ENCODE results near the gene C7orf57.

The C7orf57 gene

DNA sequence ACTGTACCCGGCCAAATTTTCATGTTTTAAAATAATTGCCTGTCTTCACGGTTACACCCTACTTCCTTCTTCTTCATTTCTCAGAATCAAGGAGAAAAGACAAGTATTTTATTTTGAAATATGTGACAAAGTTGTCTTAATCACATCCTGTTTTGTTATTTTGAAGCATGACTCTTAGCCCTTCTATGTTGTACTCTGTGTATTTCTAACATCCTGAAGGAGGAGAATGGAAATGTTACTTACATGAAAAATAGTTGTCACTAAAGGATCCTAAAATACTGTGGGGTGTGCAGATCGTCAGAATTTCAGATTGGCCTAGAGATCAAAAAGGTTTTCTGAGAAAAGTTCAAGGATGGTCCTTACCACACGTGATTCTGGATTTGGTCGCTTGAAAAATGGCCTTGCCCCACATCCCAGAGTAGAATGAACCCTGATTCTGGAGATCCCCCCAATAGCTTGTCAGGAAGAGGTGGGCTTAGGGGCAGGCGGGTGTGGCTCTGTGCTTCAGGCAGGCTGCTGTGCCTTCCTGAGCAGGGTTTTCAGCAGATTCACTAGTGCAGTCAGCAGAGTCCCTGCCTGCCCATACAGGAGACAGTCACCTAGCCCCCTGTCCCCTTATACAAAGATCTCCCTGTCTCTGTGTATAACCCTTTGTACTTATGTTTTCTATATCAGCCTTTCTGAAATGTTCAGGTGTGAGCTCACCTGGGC, 62.3 kb downstream of the C7orf57 start:
- DNase-seq (ENCODE audit: extremely low read depth, low read depth), result no peak
- TF ChIP-seq, protein P1, sequence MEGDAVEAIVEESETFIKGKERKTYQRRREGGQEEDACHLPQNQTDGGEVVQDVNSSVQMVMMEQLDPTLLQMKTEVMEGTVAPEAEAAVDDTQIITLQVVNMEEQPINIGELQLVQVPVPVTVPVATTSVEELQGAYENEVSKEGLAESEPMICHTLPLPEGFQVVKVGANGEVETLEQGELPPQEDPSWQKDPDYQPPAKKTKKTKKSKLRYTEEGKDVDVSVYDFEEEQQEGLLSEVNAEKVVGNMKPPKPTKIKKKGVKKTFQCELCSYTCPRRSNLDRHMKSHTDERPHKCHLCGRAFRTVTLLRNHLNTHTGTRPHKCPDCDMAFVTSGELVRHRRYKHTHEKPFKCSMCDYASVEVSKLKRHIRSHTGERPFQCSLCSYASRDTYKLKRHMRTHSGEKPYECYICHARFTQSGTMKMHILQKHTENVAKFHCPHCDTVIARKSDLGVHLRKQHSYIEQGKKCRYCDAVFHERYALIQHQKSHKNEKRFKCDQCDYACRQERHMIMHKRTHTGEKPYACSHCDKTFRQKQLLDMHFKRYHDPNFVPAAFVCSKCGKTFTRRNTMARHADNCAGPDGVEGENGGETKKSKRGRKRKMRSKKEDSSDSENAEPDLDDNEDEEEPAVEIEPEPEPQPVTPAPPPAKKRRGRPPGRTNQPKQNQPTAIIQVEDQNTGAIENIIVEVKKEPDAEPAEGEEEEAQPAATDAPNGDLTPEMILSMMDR (IDR thresholded peaks at IDR 0.05; ENCODE audit: low read depth, low read length, missing control alignments), result no peak
- H3K4me3 ChIP-seq (replicated peaks; ENCODE audit: low read depth, low read length), result no peak overlapping the region

DNA sequence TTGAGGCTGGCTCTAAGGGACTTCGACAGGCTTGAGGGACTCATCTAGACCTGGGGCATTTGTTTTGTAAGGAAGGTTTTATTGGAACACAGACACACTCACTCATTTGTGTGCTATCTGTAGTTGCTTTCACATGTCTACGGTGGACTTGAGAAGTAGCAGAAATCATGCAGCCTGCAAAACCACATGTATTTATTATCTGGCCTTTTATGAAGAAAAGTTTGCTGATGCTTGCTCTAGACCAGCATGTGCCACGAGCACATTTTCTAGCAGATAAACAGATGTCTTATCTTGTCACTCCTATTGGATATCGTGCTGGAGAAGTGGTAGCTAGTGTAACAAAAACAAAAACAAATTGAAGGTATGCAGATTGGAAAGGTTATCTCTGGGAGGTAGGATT, 63.5 kb downstream of the C7orf57 start:
- DNase-seq (ENCODE audit: extremely low read depth, low read depth), result no peak
- no peak overlapping the region for H3K4me3 ChIP-seq (replicated peaks; ENCODE audit: low read depth, low read length)
- TF ChIP-seq, protein P1 (IDR thresholded peaks at IDR 0.05; ENCODE audit: low read depth, low read length, missing control alignments), result no peak

DNA sequence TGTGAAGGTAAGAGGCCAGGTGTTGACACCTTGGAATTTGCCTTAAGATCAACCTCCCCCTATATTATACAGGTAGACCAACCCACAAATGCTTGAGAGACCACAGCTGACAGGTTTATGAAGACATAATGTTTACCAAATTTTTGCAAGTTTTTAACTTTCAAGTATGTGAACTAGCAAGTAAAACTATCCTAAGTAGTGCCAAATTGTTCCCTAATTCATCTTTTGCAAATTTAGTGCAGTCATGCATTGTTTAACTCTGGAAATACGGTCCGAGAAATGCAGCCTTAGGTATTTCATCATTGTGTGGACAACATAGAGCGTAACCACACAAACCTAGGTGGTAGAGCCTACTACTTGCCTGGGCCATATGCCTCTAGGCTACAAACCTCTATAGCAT, 64.4 kb downstream of the C7orf57 start:
- TF ChIP-seq, protein P1 (IDR thresholded peaks at IDR 0.05; ENCODE audit: low read depth, low read length, missing control alignments), result no peak
- H3K4me3 ChIP-seq (replicated peaks; ENCODE audit: low read depth, low read length), result no peak overlapping the region
- DNase-seq (ENCODE audit: extremely low read depth, low read depth), result no peak

DNA sequence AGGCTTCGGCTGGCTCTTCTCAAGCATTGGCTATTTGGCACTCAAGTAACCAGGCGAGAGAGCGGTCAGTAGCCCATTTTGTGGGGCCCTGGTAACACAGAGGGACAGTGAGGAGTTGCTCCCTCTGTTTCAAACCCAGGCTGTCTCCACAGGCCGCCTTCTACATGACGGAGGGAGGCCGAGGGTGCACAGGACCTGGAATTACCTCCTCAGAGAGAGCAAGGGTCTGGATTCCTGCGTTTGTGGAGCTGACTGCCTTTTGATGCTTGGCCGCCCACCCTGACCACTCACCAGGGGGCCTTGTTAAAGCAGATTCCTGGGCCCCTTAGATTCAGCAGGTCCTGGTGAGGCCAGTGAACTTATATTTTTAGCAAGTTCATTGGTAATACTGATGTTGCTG, 66.0 kb downstream of the C7orf57 start:
- DNase-seq (ENCODE audit: extremely low read depth, low read depth), result no peak
- TF ChIP-seq, protein P1 (IDR thresholded peaks at IDR 0.05; ENCODE audit: low read depth, low read length, missing control alignments), result no peak
- no peak overlapping the region for H3K4me3 ChIP-seq (replicated peaks; ENCODE audit: low read depth, low read length)

DNA sequence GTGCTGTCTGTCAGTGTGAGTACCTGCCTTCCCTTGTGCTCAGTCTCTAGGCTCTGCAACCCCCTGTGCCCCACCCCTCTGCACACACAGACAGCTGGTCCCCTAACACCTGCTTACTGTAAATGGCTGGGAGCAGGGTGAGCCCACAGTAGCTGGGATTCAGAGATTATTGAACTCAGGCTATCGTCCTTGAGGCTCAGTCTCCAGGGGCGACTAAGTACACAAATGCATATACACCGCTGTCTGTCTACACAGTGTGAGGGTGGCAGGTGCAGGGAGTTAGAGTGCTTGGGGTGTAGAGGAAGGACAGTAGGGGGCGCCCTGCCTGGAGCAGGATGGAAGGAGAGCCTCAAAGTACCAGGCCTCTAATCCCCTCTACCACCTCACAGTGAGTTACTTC, 66.6 kb downstream of the C7orf57 start:
- TF ChIP-seq, protein P1 (IDR thresholded peaks at IDR 0.05; ENCODE audit: low read depth, low read length, missing control alignments), result peak; percentile 44
- no peak for DNase-seq (ENCODE audit: extremely low read depth, low read depth)

DNA sequence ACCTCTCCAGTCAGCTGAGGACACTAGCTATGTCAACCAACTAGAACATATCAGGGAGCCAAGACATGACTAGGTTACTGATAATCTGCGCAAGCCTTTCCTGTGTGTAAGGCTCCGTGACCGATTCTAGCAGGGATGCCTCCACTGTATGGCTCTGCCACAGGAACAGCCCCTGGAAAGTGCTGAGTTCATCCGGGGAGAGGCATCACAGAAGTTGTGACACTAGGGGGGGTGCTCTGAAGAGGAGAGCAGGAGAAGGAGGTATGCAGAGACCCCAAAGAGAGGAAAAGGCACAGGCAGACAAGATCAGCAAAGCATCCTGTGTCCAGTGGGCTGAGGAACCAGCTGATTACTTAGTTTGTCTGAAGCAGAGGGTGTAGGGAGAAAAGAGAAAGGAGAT, 67.2 kb downstream of the C7orf57 start:
- H3K4me3 ChIP-seq (replicated peaks; ENCODE audit: low read depth, low read length), result no peak overlapping the region
- TF ChIP-seq, protein P1 (IDR thresholded peaks at IDR 0.05; ENCODE audit: low read depth, low read length, missing control alignments), result no peak
- DNase-seq (ENCODE audit: extremely low read depth, low read depth), result no peak

More for the DNA sequence above, 66.6 kb downstream of the C7orf57 start:
- H3K4me3 ChIP-seq (replicated peaks; ENCODE audit: low read depth, low read length), result no peak overlapping the region

DNA sequence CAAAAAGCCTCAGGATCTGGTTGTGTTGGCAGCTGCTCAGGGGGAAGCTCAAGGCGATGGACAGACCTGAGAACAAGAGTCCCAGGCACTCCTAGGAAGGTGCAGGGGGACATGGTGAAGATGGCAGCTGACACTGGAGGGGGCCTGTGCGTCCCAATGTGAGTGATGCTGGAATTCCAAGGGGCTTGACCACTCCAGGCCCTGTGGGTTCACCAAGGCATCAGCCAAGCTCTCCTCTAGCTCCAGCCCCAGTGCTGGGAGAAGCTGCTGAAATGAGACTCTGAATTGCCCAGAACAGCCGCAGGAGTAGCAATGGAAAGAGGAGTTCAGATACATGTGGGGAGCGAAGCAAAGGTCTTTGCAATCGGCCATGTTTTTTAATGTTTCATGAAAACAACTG, 69.7 kb downstream of the C7orf57 start:
- H3K4me3 ChIP-seq (replicated peaks; ENCODE audit: low read depth, low read length), result no peak overlapping the region
- TF ChIP-seq, protein P1 (IDR thresholded peaks at IDR 0.05; ENCODE audit: low read depth, low read length, missing control alignments), result no peak
- DNase-seq (ENCODE audit: extremely low read depth, low read depth), result no peak

Data from HFF-Myc (cell line).